ENCODE measurements around the gene NOD2. TPM values are rescaled to one million over a fixed set of nuclear protein-coding genes. Genes with fewer than 3 reads are reported as not detected.

The NOD2 gene
- total RNA-seq, 1 experiment from 2014 or later, result 0.07 TPM

GRCh38 chr16:50671644-50672260 lies 21.7 kb upstream of the NOD2 start:
- Histone ChIP-seq H4K20me1 (ENCODE audit: low read length) (no peaks in the 10 kb centered on the region), H3K36me3 (ENCODE audit: low read depth, low read length) (no peaks in the 10 kb centered on the region), H3K27ac (ENCODE audit: low read length) (no peak overlapping the region), H3K79me2 (ENCODE audit: low read length) (no peaks in the 10 kb centered on the region), H2AFZ (ENCODE audit: low read length) (no peak overlapping the region), H3K9me2 (replicated peaks; ENCODE audit: low read length) (no peaks in the 10 kb centered on the region), H3K9me3 (ENCODE audit: low read length) (no peaks in the 10 kb centered on the region), H3F3A (ENCODE audit: low read length, unreplicated experiment) (no peaks in the 10 kb centered on the region), H3K4me2 (ENCODE audit: low read length) (no peak overlapping the region), H3K4me1 (ENCODE audit: insufficient read depth, low read length) (no peaks in the 10 kb centered on the region), H3K9ac (ENCODE audit: low read length) (no peak overlapping the region), H3K27me3 (ENCODE audit: low read length) (no peaks in the 10 kb centered on the region), H3K4me3 (ENCODE audit: low read length) (no peak overlapping the region)
- CTCF ChIA-PET, result no interaction called here
- POLR2A ChIA-PET (ENCODE audit: unreplicated experiment), result no interaction called here
- BruUV-seq (replicated peaks), result no TSS peak
- peak; percentile 48 for DNase-seq
- no peak for TF ChIP-seq EZH2 (IDR thresholded peaks at IDR 0.05; ENCODE audit: low read length, unreplicated experiment)
- TF ChIP-seq EZH2phosphoT487 (IDR thresholded peaks at IDR 0.05; ENCODE audit: borderline replicate concordance, low read length), result no peak
- TF ChIP-seq CTCF (conservative IDR thresholded peaks at IDR 0.05; ENCODE audit: low read depth, low read length), result peak; percentile 66
- intact Hi-C loops (cut with micrococcal nuclease), result no loop called here
- no peak for ATAC-seq

GRCh38 chr16:50673496-50674275 lies 19.7 kb upstream of the NOD2 start:
- H2AFZ ChIP-seq (ENCODE audit: low read length), result no peak overlapping the region
- no peaks in the 10 kb centered on the region for H3K79me2 ChIP-seq (ENCODE audit: low read length)
- intact Hi-C loops (cut with micrococcal nuclease), result no loop called here
- DNase-seq (no peak), ATAC-seq (no peak)
- no peaks in the 10 kb centered on the region for H4K20me1 ChIP-seq (ENCODE audit: low read length)
- no peaks in the 10 kb centered on the region for H3F3A ChIP-seq (ENCODE audit: low read length, unreplicated experiment)
- H3K4me1 ChIP-seq (ENCODE audit: insufficient read depth, low read length), result no peaks in the 10 kb centered on the region
- H3K9ac ChIP-seq (ENCODE audit: low read length), result no peak overlapping the region
- ChIA-PET POLR2A (ENCODE audit: unreplicated experiment) (no interaction called here), CTCF (no interaction called here)
- H3K4me3 ChIP-seq (ENCODE audit: low read length), result no peak overlapping the region
- TF ChIP-seq EZH2 (IDR thresholded peaks at IDR 0.05; ENCODE audit: low read length, unreplicated experiment), result no peak
- TF ChIP-seq CTCF (conservative IDR thresholded peaks at IDR 0.05; ENCODE audit: low read depth, low read length), result no peak
- no peaks in the 10 kb centered on the region for H3K9me3 ChIP-seq (ENCODE audit: low read length)
- H3K4me2 ChIP-seq (ENCODE audit: low read length), result no peak overlapping the region
- no peaks in the 10 kb centered on the region for H3K9me2 ChIP-seq (replicated peaks; ENCODE audit: low read length)
- no peaks in the 10 kb centered on the region for H3K36me3 ChIP-seq (ENCODE audit: low read depth, low read length)
- no peak overlapping the region for H3K27ac ChIP-seq (ENCODE audit: low read length)
- no peaks in the 10 kb centered on the region for H3K27me3 ChIP-seq (ENCODE audit: low read length)
- no TSS peak for BruUV-seq (replicated peaks)

- Histone ChIP-seq H3K9me2 (replicated peaks; ENCODE audit: low read length) (no peaks in the 10 kb centered on the region), H3K4me1 (ENCODE audit: insufficient read depth, low read length) (no peaks in the 10 kb centered on the region), H4K20me1 (ENCODE audit: low read length) (no peaks in the 10 kb centered on the region), H3K4me2 (ENCODE audit: low read length) (no peak overlapping the region), H3K27me3 (ENCODE audit: low read length) (no peaks in the 10 kb centered on the region), H3K9ac (ENCODE audit: low read length) (no peak overlapping the region), H3K9me3 (ENCODE audit: low read length) (no peaks in the 10 kb centered on the region), H3F3A (ENCODE audit: low read length, unreplicated experiment) (no peaks in the 10 kb centered on the region), H3K79me2 (ENCODE audit: low read length) (no peaks in the 10 kb centered on the region), H3K4me3 (ENCODE audit: low read length) (no peak overlapping the region), H2AFZ (ENCODE audit: low read length) (no peak overlapping the region), H3K27ac (ENCODE audit: low read length) (no peak overlapping the region), H3K36me3 (ENCODE audit: low read depth, low read length) (no peaks in the 10 kb centered on the region)
- no TSS peak for BruUV-seq (replicated peaks)
- DNase-seq, result peak; percentile 7
- TF ChIP-seq EZH2 (IDR thresholded peaks at IDR 0.05; ENCODE audit: low read length, unreplicated experiment) (no peak), EZH2phosphoT487 (IDR thresholded peaks at IDR 0.05; ENCODE audit: borderline replicate concordance, low read length) (no peak), CTCF (conservative IDR thresholded peaks at IDR 0.05; ENCODE audit: low read depth, low read length) (no peak)
- intact Hi-C loops (cut with micrococcal nuclease), result no loop called here
- ATAC-seq, result no peak
- POLR2A ChIA-PET (ENCODE audit: unreplicated experiment), result no interaction called here
- CTCF ChIA-PET, result interaction anchor here (0.9 kb wide), 1 partner anchor 132 kb away, joined by 4 read pairs; no protein-coding TSS in a partner anchor
Measured at GRCh38 chr16:50674831-50675230, 18.6 kb upstream of the NOD2 start.

Data from PC-3 (cell line).